Coronary artery (tissue), 2 donors: ENCODE data around the gene ASIC1.

ENCODE experiments used
- DNase-seq: peaks from one replicate; pipeline ENCODE4 v3.0.0-alpha.2; 2017; ENCODE audit warnings: low spot score
- H3K27ac ChIP-seq, 2 donors: fragments of 200-600 bp; sonication (generic); one replicate each; pipeline ENCODE4 v1.5.1; 2016 to 2019
- H3K4me3 ChIP-seq: fragments of 200-600 bp; sonication (generic); 2 replicates; pipeline ENCODE4 v1.5.1; 2016; ENCODE audit warnings: mild to moderate bottlenecking, moderate library complexity
- TF ChIP-seq, protein P1 (sequence below): fragments of 200-600 bp; sonication (generic); IDR thresholded peaks from one replicate; pipeline ENCODE4 v1.5.1; 2019; ENCODE audit warnings: antibody characterized with exemption

ASIC1 gene

DNA sequence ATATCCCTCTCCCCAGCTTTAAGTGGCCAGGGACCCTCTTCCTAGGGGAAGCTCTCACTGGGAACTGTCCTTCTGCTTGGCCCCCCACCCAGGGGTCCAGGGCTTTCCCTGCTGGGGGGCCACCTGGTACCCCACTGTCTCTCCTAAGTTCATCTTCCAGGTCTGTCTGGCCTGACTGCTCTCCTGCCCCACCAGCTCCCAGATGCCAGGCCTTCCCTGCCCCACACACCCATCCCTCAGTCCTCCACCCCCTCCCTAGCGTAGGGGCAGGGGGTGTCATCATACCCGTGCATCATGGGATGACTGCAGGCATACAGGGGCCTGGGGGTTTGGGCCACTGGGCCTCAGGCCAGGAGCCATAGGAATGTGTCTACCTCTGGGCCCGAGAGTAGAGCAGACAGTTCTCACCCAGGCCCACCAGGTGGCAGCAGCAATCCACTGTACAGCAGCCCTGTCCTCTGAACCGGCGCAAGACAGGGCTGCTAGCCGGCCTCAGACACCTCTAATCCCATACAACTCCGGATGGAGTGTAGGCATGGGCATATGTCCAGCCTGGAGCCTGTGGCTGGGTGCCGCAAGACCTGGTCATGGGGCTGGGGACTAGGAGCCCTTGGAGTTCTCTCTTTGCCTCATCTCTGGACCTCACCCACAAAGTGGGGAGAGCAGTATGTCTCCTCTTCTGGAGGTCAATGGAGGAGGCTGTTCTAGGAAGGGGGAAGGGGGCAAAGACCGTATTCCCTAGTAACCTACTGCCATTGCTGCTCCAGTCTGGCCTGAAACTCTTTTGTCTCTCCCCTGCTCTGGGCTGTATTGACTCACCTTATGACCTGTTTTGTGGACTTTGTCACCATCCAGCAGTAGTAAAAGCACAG lies 17.8 kb downstream of the ASIC1 start:
- no peak overlapping the region for H3K27ac ChIP-seq
- TF ChIP-seq, protein P1, sequence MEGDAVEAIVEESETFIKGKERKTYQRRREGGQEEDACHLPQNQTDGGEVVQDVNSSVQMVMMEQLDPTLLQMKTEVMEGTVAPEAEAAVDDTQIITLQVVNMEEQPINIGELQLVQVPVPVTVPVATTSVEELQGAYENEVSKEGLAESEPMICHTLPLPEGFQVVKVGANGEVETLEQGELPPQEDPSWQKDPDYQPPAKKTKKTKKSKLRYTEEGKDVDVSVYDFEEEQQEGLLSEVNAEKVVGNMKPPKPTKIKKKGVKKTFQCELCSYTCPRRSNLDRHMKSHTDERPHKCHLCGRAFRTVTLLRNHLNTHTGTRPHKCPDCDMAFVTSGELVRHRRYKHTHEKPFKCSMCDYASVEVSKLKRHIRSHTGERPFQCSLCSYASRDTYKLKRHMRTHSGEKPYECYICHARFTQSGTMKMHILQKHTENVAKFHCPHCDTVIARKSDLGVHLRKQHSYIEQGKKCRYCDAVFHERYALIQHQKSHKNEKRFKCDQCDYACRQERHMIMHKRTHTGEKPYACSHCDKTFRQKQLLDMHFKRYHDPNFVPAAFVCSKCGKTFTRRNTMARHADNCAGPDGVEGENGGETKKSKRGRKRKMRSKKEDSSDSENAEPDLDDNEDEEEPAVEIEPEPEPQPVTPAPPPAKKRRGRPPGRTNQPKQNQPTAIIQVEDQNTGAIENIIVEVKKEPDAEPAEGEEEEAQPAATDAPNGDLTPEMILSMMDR, result peak; percentile 82
- peak; percentile 84 for DNase-seq

DNA sequence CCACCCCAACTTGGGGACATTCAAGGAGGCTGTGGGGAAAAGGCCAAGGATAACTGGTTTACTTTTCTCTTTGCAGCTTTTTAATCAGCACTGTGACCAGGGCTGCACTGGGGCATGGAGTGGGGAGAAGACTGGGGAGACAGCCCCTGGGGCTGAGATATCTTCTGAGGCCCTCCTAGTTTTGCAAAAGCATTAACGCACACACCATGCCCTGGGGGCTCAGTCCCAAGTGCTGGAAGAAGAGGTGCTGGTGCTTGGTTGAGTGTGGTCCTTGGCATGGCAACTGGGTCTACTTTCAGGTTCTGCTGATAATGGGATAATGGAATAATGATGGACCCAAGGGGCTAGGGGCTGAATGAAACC lies 18.4 kb downstream of the ASIC1 start:
- H3K4me3 ChIP-seq, result no peak overlapping the region
- no peak overlapping the region for H3K27ac ChIP-seq
- TF ChIP-seq, protein P1, result no peak
- no peak for DNase-seq

More for the DNA sequence above, 17.8 kb downstream of the ASIC1 start:
- no peak overlapping the region for H3K4me3 ChIP-seq

DNA sequence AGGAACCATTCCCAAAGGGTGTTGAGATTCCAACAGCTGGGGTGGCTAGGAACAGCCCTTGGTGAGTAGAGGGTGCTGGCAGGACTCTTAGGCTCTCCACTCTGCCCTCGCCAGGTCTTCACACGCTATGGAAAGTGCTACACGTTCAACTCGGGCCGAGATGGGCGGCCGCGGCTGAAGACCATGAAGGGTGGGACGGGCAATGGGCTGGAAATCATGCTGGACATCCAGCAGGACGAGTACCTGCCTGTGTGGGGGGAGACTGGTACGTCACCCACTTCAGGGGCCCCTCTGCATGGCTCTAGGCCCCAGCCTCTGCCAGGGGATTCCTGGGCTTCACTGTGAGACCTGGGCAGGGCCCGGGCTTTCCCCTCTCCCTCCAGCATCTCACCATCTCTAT lies 19.7 kb downstream of the ASIC1 start:
- Histone ChIP-seq H3K4me3 (no peak overlapping the region), H3K27ac (no peak overlapping the region)
- TF ChIP-seq, protein P1, result no peak
- no peak for DNase-seq

DNA sequence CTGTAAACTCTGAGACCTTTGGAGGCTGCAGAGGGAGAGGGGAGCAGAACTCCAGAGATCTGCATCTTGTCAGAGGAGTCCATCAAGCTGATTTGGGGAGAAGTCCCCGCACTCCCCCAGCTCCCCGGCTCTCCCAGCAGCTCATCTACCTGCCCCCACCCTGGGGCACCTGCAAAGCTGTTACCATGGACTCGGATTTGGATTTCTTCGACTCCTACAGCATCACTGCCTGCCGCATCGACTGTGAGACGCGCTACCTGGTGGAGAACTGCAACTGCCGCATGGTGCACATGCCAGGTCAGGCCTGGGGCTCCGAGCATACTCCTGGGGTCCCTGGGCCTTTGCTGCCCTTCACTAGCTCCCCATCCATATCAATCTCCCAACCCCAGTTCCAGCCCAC lies 20.9 kb downstream of the ASIC1 start:
- no peak for DNase-seq
- H3K27ac ChIP-seq, result no peak overlapping the region
- H3K4me3 ChIP-seq, result no peak overlapping the region
- TF ChIP-seq, protein P1, result no peak

DNA sequence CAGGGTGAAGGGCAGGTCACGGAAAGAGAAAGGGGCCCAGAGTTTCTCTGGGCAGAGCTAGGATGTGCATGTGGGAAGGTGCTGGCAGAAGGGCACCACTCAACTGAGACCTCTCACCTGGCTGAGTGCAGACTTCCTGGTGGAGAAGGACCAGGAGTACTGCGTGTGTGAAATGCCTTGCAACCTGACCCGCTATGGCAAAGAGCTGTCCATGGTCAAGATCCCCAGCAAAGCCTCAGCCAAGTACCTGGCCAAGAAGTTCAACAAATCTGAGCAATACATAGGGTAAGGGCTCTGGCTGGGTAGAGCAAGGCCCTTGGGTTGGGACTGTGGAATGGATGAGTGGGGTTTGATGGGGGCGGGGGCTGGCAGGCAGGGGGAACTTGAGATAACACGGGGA lies 22.4 kb downstream of the ASIC1 start:
- TF ChIP-seq, protein P1, result no peak
- DNase-seq, result no peak
- Histone ChIP-seq H3K4me3 (no peak overlapping the region), H3K27ac (no peak overlapping the region)

DNA sequence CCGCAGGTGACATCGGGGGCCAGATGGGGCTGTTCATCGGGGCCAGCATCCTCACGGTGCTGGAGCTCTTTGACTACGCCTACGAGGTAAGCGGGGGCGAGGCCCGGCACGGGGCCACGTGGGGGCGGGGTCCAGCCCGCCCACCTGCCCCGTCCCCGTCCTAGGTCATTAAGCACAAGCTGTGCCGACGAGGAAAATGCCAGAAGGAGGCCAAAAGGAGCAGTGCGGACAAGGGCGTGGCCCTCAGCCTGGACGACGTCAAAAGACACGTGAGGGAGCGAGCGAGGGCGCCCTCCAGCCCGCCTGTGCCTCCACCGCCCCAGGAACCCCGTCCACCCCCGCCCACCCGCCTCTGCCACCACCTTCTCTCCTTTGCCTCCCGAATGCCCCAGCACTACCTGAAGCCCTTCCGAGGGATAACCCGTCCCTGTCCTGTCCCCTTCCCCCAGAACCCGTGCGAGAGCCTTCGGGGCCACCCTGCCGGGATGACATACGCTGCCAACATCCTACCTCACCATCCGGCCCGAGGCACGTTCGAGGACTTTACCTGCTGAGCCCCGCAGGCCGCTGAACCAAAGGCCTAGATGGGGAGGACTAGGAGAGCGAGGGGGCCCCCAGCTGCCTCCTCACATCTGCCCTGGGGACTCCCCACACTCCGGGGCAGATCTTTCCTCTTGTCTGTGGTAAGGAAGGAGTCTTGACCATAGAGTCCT lies 23.9 kb downstream of the ASIC1 start:
- DNase-seq, result no peak
- Histone ChIP-seq H3K27ac (no peak overlapping the region), H3K4me3 (no peak overlapping the region)
- TF ChIP-seq, protein P1, result no peak
